T-helper 22 cell (primary cell): ENCODE results near the gene ZNF473.
"Not testable (repeated sequence)": the region's sequence is repeated elsewhere in the genome, so short reads cannot be mapped to it uniquely, and the experiment has no call there.

Source experiments
- DNase-seq: peaks from one replicate; pipeline ENCODE4 v3.0.0-alpha.2; 2020; ENCODE audit warnings: low read depth

The ZNF473 gene

GRCh38 chr19:50050406-50051227 is 24.8 kb downstream of the ZNF473 start:
- peak; percentile 79 for DNase-seq

GRCh38 chr19:50051228-50051895 is 25.6 kb downstream of the ZNF473 start:
- not testable (repeated sequence) for DNase-seq

GRCh38 chr19:50051964-50052363 is 26.2 kb downstream of the ZNF473 start:
- DNase-seq: no peak

GRCh38 chr19:50053119-50053518 is 27.3 kb downstream of the ZNF473 start:
- DNase-seq: no peak

- DNase-seq: no peak
Observed at GRCh38 chr19:50058425-50058824, 32.6 kb downstream of the ZNF473 start.

GRCh38 chr19:50059045-50059444 is 33.2 kb downstream of the ZNF473 start:
- no peak for DNase-seq

GRCh38 chr19:50060107-50060506 is 34.3 kb downstream of the ZNF473 start:
- DNase-seq: no peak

- DNase-seq: no peak
Observed at GRCh38 chr19:50061650-50062049, 35.8 kb downstream of the ZNF473 start.

GRCh38 chr19:50065938-50066337 is 40.1 kb downstream of the ZNF473 start:
- no peak for DNase-seq

GRCh38 chr19:50067575-50067974 is 41.8 kb downstream of the ZNF473 start:
- no peak for DNase-seq

- not testable (repeated sequence) for DNase-seq
Observed at GRCh38 chr19:50068382-50068781, 42.6 kb downstream of the ZNF473 start.

GRCh38 chr19:50075076-50075475 is 49.3 kb downstream of the ZNF473 start:
- DNase-seq: not testable (repeated sequence)

- not testable (repeated sequence) for DNase-seq
Observed at GRCh38 chr19:50075644-50076372, 50.0 kb downstream of the ZNF473 start.

GRCh38 chr19:50076581-50077355 is 51.0 kb downstream of the ZNF473 start:
- DNase-seq: not testable (repeated sequence)

GRCh38 chr19:50079014-50079413 is 53.2 kb downstream of the ZNF473 start:
- not testable (repeated sequence) for DNase-seq

- not testable (repeated sequence) for DNase-seq
Observed at GRCh38 chr19:50084440-50084839, 58.6 kb downstream of the ZNF473 start.

- DNase-seq: not testable (repeated sequence)
Observed at GRCh38 chr19:50087153-50087552, 61.3 kb downstream of the ZNF473 start.

- DNase-seq: not testable (repeated sequence)
Observed at GRCh38 chr19:50090706-50091105, 64.9 kb downstream of the ZNF473 start.

- DNase-seq: not testable (repeated sequence)
Observed at GRCh38 chr19:50091786-50092185, 66.0 kb downstream of the ZNF473 start.

- DNase-seq: not testable (repeated sequence)
Observed at GRCh38 chr19:50092597-50092996, 66.8 kb downstream of the ZNF473 start.

GRCh38 chr19:50097884-50098283 is 72.1 kb downstream of the ZNF473 start:
- DNase-seq: not testable (repeated sequence)

- DNase-seq: not testable (repeated sequence)
Observed at GRCh38 chr19:50098892-50099291, 73.1 kb downstream of the ZNF473 start.
